Activated CD4-positive, alpha-beta T cell treated with anti-CD3 and anti-CD28 coated beads, Interleukin-2, amount 50 U/mL, for 24 hours (primary cell): ENCODE measurements around the gene HAUS8.

Experiments used
- DNase-seq, 2 donors: peaks; one replicate each; pipeline ENCODE4 v3.0.0-alpha.2; 2020; ENCODE audit warnings: low read depth in 1 of 2, low spot score in 1 of 2

Gene HAUS8

DNA sequence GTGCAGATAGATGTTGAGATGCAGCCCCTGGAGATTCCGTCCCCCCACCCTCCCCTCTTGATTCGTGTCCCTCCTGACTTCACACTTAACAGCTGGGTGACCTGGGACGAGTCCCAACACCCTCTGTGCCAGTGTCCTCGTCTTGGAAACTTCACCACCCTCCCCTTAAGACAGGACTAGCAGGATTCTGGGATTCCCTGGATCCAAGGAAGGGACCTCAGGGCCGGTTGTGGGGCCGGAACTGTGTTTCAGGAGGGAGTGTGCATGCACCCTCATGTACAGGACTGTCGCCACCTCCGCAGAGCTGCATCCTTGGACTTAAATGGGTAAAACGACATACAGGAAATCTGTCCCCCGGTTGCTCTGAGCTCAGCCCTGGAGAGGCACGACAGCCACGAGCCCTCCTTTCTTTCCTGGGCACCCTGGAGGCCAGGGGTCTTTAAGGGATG lies 1.3 kb upstream of the HAUS8 start:
- no peak for DNase-seq

DNA sequence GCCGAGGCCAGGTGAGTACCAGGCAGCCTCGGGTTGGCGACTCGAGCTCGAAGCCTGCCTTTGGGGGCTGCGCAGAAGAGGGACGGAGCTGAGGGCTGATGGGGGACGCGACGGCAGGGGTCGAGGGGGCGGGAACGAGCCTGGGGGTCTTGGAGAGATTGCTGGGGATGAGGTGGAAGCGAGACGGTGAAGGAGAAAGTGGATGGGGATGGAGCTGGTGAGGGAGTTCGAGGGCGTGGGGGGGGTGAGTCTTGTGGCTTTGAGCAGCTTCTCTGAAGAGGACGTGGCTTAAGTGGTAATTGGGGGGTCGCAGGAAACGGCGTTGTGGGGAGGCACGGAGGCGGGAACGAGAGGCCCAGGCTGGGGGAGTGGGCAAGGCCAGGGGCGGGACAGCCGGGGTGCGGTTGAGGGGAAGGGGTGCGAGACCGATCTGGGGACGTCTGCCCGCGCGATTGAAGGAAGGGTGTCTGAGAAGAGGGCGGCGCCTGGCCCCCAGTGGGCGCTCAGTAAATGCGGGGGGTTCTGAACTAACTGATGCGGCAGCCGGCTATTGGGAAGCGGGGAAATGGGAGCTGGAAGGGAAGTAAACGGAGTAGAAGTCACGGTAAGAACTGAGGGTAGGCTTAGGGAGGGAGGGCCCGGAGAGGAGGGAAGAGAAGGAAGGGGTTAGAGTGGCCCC lies 751 bp upstream of the HAUS8 start:
- no peak for DNase-seq

DNA sequence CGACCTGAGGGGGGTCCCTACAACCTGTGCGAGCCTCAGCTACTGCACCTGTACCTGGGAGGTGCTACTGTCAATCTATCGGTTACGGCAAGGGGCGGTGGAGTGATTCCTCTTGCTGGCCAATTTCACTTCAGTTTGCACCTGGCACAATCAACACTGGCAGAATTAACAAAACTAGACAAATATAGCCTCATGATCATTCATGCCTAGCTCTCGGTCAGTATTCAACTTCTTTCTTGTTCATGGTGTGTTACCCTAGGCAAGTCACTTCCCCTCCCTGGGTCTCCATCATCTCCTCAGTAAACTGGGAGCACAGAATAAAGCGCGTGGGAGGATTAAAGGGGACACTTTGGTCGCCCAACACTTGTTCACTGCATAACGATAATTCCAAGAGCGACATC lies 618 bp downstream of the HAUS8 start:
- DNase-seq = no peak

DNA sequence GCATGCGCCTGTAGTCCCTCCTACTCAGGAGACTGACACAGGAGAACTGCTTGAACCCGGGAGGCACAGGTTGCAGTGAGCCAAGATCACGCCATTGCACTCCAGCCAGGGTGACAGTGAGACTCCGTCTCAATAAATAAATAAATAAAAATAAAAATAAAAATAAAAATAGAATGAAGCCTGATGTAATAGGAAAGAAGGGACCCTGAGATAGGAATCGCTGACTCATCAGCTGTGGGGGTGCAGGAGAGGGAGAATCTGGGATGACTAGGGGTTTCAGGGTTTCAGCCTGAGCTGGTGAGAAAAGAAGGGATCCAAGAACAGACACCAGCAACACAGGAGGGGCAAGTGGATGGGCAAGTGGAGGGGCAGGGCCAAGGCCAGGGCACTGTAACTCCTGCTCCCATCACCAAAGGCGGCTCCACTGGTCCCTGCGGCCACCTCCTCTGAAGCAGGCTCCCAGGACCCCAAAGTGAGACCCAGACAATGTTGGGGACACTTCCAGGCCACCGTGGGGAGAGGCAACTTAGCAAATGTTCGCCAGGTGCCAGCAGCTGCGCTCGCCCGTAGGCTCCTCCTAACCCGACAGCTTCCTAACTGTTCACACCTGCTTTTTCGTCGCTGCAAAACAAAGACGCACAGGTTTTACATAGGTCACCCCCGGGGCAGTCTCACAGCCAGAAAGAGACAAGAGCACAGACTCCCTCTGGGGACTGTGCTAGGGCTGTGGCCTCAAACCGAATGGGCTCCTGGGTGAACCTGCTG lies 1.2 kb downstream of the HAUS8 start:
- no peak for DNase-seq

DNA sequence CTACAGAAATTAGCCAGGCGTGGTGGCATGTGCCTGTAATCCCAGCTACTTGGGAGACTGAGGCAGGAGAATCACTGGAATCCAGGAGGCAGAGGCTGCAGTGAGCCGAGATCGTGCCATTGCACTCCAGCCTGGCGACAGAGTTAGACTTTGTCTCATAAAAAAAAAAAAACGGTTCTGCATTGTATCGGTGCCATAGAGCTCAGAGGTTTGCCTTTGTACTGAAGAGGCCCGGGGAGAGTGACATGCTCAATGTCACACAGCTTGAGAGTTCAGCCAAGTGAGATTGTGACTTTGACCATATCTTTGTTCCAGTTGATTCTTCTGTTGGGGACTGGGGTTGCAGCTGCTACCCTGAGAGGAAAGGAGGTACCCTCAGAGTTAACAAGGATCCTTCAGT lies 4.3 kb downstream of the HAUS8 start:
- no peak for DNase-seq

DNA sequence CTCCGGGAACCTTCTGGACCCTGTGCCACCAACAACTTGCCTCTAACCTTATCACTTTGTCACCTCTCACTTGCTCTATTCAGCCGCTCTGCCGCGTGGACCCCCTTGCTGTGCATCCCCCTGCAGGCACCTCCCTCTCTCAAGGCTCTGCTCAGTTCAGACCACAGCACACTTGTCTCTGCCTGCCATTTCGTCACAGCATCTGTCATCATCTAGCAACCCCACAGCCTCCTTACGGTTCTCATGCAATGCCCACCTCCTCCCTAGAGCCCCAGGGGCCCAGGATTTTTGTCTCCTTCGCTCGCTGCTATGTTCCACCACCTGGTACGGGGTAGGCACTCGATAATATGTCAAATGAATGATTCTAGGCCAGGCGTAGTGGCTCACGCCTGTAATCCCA lies 4.8 kb downstream of the HAUS8 start:
- no peak for DNase-seq

DNA sequence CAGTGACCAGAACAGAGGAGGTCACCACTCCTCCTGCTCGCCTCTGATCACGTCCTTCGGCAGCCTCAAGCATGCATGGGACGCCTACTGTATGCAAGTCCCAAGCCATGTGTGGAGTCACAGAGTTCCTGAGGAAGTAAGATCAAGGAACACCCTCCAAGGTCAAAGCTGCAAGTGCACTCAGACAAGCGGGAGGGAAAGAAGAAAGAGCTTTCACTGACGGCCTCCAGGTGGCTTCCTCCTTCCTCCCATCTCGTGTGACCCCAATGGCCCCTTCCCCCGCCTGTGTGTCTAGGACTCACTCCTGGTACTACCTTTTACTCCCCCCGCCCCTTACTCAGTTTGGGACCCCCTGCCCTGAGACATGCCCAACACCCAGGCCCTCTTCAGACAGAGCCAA lies 6.1 kb downstream of the HAUS8 start:
- DNase-seq = no peak

DNA sequence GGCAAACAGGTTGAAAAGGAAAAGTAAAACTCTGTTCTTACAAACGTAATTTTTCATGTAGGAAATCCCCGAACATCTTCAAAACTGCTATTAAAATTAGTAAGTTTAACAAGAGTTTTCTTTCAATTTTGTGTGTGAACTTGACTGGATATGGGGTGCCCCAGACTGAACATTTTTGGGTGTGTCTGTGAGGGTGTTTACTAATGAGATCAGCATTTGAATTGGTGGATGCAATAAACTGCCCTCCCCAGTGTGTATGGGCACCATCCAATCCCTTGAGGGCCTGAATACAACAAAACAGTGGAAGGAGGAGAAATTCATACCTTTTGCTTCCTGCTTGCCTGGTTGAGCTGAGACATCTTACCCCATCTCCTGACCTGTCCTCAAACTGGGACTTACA lies 11.8 kb downstream of the HAUS8 start:
- DNase-seq = no peak

DNA sequence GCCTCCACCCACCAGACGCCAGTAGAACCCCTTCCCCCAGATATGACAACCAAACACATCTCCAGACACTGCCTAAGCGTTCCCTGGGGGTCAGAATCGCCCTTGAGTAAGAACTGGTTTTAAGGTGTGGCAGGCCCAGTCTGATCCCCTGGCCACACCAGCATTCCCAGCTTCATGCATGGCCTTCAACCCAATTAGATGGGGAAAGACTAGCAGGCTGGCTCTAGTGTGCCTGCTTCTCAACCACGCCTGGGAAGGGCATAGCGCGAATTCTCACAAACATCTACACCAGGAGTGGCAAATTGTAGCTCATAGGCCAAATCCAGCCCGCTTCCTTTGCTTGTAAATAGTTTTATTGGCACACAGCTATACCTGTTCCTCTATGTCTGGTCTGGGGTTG lies 13.6 kb downstream of the HAUS8 start:
- DNase-seq = no peak

DNA sequence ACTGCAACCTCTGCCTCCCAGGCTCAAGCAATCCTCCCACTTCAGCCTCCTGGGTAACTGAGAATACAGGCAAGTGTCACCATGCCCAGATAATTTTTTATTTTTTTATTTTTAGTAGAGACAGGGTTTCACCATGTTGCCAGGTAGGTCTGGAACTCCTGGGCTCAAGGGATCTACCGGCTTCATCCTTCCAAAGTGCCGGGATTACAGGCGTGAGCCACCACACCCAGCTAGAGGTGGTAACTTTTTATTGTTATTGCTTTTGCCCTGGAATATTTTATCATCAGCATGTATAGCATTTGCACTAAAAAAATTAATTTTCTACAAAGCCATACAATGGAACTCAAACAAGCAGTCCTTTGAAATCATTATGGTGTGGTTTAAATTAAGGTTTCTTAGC lies 14.0 kb downstream of the HAUS8 start:
- DNase-seq = no peak

DNA sequence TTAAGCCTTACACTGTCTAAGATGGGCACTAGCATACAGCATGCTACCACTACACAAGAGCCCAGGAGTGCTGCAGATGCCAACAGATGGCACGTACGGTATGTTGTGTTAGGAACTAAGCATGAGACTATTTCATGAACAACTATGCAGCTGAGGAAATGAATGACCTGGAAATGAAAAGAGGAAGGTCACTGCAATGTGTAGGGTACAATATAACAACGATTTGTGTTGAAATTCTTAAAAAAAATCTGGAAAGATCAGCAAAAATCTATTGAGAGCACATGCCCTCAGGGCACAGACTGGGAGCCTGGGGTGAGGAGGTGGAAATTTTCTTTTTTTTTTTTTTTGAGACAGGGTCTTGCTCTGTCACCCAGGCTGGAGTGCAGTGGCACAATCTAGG lies 14.4 kb downstream of the HAUS8 start:
- no peak for DNase-seq

DNA sequence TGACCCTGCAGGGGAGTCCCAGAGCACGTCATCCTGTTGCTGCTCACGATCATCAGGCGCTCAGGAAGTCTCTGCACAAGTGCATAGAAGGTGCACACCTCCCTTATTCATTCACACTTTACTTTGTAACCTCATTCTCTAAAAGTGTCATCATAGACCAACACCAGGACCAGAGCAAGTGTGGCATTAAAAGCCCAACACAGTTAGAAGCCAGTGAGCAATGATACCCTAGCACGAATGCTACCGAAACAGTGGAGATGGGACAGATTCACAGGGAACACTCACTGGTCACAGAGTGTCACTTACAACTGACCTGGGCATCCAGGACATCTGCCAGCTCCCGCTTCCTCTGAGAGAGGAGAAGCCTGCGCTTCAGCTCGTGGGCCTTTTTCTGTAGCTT lies 17.0 kb downstream of the HAUS8 start:
- DNase-seq = no peak

DNA sequence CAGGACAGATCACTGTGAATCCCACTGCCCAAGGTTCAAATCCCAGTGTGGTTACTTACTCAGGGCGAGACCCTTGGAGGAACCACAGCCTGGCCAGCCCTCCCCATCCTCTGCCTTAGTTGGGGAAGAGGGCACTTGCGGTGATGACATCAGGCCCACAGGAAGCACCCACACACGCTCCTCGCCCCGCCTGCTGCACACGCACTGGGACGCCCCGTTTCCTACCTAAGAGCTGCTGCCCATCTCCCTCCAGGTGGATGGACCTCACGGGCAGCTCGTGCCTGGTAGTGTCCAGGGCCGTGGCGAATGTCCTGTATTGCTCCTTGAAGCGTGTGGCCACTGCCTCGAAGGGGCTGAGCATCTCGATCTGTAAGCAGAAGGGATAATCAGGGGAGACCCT lies 19.6 kb downstream of the HAUS8 start:
- DNase-seq = no peak

DNA sequence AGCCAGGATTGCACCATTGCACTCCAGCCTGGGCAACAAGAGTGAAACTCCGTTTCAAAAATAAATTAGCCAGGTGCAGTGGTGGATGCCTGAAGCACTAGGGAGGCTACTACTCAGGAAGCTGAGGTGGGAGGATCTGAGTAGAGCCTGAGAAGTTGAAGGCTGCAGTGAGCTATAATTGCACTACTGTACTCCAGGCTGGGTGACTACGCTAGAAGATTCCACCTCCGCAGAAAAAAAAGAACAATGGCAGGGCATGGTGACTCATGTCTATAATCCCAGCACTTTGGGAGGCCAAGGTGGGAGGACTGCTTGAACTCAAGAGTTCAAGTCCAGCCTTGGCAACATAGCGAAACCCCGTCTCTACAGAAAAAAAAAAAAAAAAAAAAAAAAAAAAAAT lies 20.5 kb downstream of the HAUS8 start:
- no peak for DNase-seq

DNA sequence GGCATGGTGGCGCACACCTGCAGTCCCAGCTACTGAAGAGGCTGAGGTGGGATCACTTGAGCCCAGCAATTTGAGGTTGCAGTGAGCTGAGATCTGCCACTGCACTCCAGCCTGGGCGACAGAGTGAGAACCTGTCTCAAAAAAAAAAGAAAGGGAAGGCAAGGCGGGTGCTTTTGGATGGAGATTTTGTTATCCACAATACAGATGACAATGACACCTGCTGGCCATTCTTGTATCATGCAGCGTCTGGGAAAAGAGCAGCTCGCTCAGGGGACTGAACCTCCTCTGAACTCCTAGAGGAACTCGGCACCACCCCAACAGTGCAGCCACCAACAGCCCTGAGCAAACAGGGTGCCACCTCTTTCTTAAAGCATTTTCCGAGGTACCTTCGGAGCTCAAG lies 22.8 kb downstream of the HAUS8 start:
- no peak for DNase-seq

DNA sequence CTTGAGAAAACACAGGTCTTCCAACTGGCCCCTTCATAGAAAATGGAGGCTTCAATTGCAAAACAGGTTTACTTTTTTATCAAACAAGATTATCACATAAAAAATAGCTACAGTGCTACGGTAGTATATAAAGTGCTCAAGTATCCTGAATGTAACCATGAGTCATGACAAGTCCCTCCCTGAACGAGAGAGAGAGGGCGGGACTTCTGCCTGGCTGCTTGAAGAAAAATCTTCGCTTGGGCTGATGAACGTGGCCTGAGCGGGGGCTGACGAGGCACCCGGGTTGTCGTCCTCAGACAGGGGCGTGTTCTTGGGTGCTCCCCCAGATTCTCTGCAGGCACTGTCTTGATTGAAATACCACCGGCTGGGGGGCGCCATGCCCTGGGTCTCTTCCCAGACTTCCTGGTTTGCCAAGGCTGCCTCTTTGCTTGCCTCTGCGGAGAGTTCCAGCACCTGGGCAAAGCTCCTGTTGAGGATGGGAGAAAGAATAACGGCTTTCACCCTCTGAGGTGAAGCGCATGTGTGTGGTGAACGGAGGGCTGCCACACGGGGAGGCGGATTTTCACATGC lies 25.5 kb downstream of the HAUS8 start:
- DNase-seq = no peak

DNA sequence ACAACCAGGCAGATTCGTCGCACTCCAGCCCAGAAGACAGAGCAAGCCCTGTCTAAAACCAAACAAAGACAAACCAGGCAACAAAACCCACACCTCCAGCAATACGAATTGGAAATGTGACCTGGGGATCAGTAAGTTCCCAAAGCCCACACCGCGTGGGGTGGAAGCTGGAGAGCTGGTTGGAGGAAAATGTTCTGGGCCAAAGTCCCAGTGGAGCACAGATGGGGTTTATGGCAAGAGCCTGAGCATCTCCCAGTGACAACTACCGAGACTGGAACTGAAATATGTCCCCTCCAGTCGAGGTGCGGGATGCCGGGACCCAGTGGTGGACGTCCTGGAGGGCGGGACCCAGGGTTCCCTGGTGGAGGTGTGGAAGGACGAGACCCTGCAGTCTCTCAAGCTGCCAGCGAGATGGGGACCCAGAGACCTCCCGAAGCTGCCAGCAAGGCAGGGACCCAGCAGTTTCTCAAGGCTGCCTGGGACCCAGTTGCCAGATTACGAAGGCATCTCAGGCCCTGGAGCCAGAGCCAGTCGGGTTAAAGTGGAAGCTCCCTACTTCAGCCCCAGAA lies 26.3 kb downstream of the HAUS8 start:
- DNase-seq = no peak

DNA sequence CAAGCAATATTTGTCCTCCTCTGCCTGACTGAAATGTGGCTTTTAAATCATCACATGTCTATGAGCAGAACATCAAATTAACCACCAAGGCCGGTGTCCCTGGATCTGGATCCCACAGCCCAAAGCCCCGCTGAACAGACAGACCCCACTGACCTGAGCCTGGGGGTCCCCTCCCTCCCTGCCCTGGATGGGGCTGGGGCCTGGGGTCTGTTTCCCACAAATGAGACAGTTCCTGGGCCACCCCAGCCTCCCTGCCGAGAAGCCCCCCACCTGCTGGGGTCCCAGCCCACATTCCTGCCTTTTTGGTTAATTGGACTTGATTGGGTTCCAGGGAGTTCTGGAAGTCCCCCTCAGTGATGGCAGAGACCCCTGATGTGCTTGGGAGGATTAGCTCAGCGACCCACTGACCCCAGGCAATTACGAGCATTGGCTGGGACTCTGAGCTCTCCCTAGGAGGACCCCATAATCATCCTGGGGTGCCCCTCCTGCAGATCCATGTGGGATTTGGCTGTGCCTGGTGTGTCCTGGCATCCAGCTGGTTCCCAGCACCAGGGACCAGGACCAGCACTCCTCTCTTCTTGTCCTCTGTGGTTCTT lies 29.2 kb downstream of the HAUS8 start:
- no peak for DNase-seq

DNA sequence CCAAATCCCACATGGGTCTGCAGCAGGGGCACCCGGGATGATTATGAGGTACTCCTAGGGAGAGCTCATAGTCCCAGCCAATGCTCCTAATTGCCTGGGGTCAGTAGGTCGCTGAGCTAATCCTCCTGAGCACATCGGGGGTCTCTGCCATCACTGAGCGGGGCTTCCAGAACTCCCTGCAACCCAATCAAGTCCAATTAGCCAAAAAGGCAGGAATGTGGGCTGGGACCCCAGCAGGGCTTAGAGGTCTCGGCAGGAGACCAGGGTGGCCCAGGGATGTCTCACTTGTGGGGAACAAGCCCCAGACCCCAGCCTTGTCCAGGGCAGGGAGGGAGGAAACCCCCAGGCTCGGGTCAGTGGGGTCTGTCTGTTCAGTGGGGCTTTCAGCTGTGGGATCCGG lies 31.5 kb downstream of the HAUS8 start:
- DNase-seq = no peak

DNA sequence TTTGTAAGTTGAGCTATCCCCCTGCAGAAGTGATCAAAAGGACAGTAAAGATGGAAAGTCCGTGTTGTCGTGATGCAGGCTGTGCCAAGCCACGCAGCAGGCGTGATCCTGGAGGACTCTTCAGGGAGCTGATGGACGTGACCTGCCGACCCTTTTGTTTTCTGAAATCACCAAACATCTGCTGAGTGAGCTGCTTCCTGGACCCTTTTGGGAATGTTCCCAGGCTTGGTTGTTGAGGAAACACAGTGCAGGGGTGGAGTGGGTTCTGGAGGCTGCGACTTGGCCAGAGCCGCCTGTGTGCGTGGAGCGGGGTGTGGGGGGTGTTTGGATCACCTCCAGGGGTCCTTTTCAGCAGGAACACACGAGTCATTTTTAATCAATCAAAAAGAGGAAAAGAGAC lies 33.3 kb downstream of the HAUS8 start:
- DNase-seq = no peak

DNA sequence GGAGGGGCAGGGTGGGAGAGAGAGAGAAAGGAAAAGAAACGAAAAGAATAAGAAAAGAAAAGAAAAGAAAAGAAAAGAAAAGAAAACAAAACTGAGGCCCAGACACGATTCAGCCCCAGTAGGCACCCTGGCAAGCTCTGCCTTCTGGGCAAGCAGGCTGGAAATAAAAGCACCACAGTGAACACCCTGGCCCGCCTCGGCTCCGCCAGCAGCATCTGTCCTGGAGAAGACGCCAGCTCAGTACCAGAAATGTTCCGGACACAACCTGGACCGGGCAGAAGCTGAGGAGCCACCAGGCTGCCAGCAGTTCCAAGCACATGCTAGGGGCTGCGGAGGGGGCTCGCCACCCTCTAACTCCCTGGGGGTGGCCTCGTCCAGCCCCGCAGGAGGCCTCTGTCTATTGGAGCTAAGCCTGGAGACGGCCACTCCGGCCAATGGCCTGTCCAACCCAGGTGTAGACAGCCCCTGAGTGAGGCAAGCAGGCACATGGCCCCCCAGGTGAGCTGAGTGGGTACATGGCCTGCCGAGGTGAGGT lies 37.2 kb downstream of the HAUS8 start:
- DNase-seq = no peak

DNA sequence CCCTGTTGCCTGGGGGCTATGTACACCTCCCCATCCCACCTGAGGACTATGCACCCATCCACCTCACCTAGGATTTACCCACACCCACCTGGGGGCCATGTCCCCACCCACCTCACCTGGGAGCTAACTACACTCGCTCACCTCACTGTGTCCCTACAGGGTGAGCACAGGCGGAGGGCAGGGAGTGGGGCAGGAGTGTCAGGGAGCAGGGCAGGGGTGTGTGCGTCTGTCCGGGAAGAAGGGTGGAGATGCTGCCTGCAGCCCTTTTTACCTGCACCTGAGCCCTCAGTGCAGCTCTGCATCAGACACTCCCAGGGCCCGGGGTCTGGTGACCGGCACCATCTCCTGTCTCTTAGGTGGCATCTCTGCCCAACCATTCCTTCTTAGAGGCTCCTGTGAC lies 38.1 kb downstream of the HAUS8 start:
- DNase-seq = no peak
